ENCODE measurements around the gene UNC13B. TPM values are rescaled to one million over a fixed set of nuclear protein-coding genes. Genes with fewer than 3 reads are reported as not detected.
A peak's percentile ranks its signal among the peaks of the same experiment; 100 is the strongest.

UNC13B gene
- total and polyA plus RNA-seq, 2 of the 8 experiments (the other 6 are each of a cell fraction or from before 2014, with no cell fraction given), result 23.1 to 51.7 TPM

GRCh38 chr9:35114113-35114839, 47.5 kb upstream of the UNC13B start:
- H3K79me2 ChIP-seq (ENCODE audit: control insufficient read depth in 1 of 2, insufficient read depth in 2 of 2, low read length in 2 of 2), result no peaks in the 10 kb centered on the region; a peak in 1 of 4 replicates
- peak overlapping the region; percentile 91 for H2BK5ac ChIP-seq (ENCODE audit: low read depth, low read length)
- peak overlapping the region; percentile 35 for H4K5ac ChIP-seq (ENCODE audit: insufficient read length, low read depth, low read length)
- peak overlapping the region; percentile 49 to 83 (median 76); a peak in 7 of 8 replicates for H3K4me3 ChIP-seq (ENCODE audit: extremely low read depth in 1 of 4, insufficient read depth in 2 of 4, low read depth in 3 of 4, low read length in 4 of 4)
- H3K23me2 ChIP-seq (ENCODE audit: low read depth, low read length), result peaks cover 23% of the 10 kb centered on the region
- TF ChIP-seq SIN3A (conservative IDR thresholded peaks at IDR 0.05 in 1 of 2, IDR thresholded peaks at IDR 0.05 in 1 of 2; ENCODE audit: low read depth in 1 of 2, low read length in 2 of 2) (0 out of 4 replicates have a peak, but pooled peaks of 1 of the 2 experiments have one; percentile 53), SP1 (IDR thresholded peaks at IDR 0.05; ENCODE audit: low read depth, low read length) (peak; percentile 37; the same call in 1 of the 2 replicates), POLR2A (IDR thresholded peaks at IDR 0.05; ENCODE audit: control extremely low read depth in 1 of 2, low read depth in 2 of 2, low read length in 2 of 2) (peak; percentile 9 to 47; a peak in 2 of 3 replicates), TAF1 (IDR thresholded peaks at IDR 0.05; ENCODE audit: low read depth, low read length) (peak; percentile 72; the same call in 1 of the 2 replicates), SUZ12 (IDR thresholded peaks at IDR 0.05; ENCODE audit: low read length) (no peak)
- ChIA-PET POLR2A (ENCODE audit: partially characterized antibody) (interaction anchor here (0.5 to 10.3 kb wide), 6 partner anchors 14 to 373 kb away, joined by 3 to 151 read pairs (median 4); partner anchors contain the start of genes FANCG, PIGO, STOML2 and VCP), CTCF (ENCODE audit: partially characterized antibody) (interaction anchor here (0.6 to 2.2 kb wide), 11 partner anchors 10 to 362 kb away, joined by 3 to 9 read pairs (median 4); partner anchors contain the start of gene PIGO)
- no peak overlapping the region for H3K23ac ChIP-seq (ENCODE audit: insufficient read length)
- H3K79me1 ChIP-seq (ENCODE audit: low read depth, low read length), result no peaks in the 10 kb centered on the region
- no peak overlapping the region; the same call in 1 of the 2 replicates for H2AK5ac ChIP-seq (ENCODE audit: low read depth, low read length)
- FAIRE-seq (peak; percentile 80), DNase-seq (ENCODE audit: low read depth in 1 of 2, low spot score in 2 of 2) (peak; percentile 76 to 80)
- H3K4me2 ChIP-seq (ENCODE audit: insufficient read depth in 1 of 2, low read depth in 2 of 2, low read length in 2 of 2), result peak overlapping the region; percentile 53 to 99
- H3K9me3 ChIP-seq (ENCODE audit: insufficient read depth in 2 of 2, low read depth in 1 of 2, low read length in 1 of 2), result no peaks in the 10 kb centered on the region
- H3K4ac ChIP-seq (replicated peaks; ENCODE audit: insufficient read length, low read depth, low read length), result peak overlapping the region; percentile 86
- H3K27ac ChIP-seq (ENCODE audit: low read depth, low read length), result peak overlapping the region; percentile 76
- H2BK20ac ChIP-seq (ENCODE audit: low read length), result no peak overlapping the region
- no peak overlapping the region for H3K14ac ChIP-seq (ENCODE audit: insufficient read length)
- H2AFZ ChIP-seq (ENCODE audit: low read length), result no peak overlapping the region
- H2BK15ac ChIP-seq (ENCODE audit: low read length), result peak overlapping the region; percentile 61; the same call in 1 of the 2 replicates
- H4K20me1 ChIP-seq (replicated peaks in 1 of 2; ENCODE audit: control insufficient read depth in 1 of 2, insufficient read depth in 2 of 2, low read length in 2 of 2), result peaks cover 2 to 5% of the 10 kb centered on the region in 2 experiments
- peak overlapping the region; percentile 90 for H3K18ac ChIP-seq (ENCODE audit: extremely low read depth, low read length)
- peak overlapping the region; percentile 46; the same call in 1 of the 2 replicates for H4K8ac ChIP-seq (ENCODE audit: extremely low read depth, insufficient read depth, low read length)
- H4K91ac ChIP-seq (replicated peaks; ENCODE audit: insufficient read length, low read length), result peak overlapping the region; percentile 29
- peak overlapping the region; percentile 5 for H3K56ac ChIP-seq (replicated peaks; ENCODE audit: insufficient read length, low read depth, low read length)
- 9% methylated on average over 5 of the region's 5 CpGs; no CpG with 5 or more reads in 1 of the 2 experiments for WGBS, 2 experiments (ENCODE audit: extremely low coverage in 1 of 2, insufficient coverage in 1 of 2, insufficient read length in 1 of 2, insufficient replicate concordance in 2 of 2, low coverage in 1 of 2, low lambda C conversion rate in 2 of 2, missing lambda C conversion rate in 1 of 2)
- H3K36me3 ChIP-seq (ENCODE audit: control insufficient read depth in 2 of 4, insufficient read depth in 4 of 4, low read length in 3 of 4), result no peaks in the 10 kb centered on the region
- no peak overlapping the region; the same call in 1 of the 2 replicates for H2BK12ac ChIP-seq (ENCODE audit: low read depth, low read length)
- H3K4me1 ChIP-seq (replicated peaks in 1 of 4; ENCODE audit: control insufficient read depth in 3 of 4, insufficient read depth in 4 of 4, low read length in 3 of 4), result peaks cover 4 to 25% (median 11%) of the 10 kb centered on the region in 4 experiments; a peak in 6 of 7 replicates
- H3K27me3 ChIP-seq (replicated peaks in 1 of 4; ENCODE audit: control insufficient read depth in 3 of 4, extremely low read depth in 1 of 4, insufficient read depth in 3 of 4, low read length in 3 of 4), result no peaks in the 10 kb centered on the region
- peak overlapping the region in 2 of 4 experiments; percentile 43 to 54; a peak in 3 of 7 replicates for H3K9ac ChIP-seq (replicated peaks in 1 of 4; ENCODE audit: extremely low read depth in 1 of 4, low read depth in 3 of 4, low read length in 3 of 4)
- peak overlapping the region; percentile 48 for H2BK120ac ChIP-seq (replicated peaks; ENCODE audit: low read depth, low read length)
